Activated naive CD8-positive, alpha-beta T cell treated with anti-CD3 and anti-CD28 coated beads, Interleukin-2, amount 50 U/mL, for 24 hours (primary cell): Measurements from ENCODE around the gene ZBTB9.

ENCODE experiments used
- ATAC-seq: fragments of 150-1000 bp; cut with Tn5 transposase; one replicate; pipeline ENCODE4 v1.10.0; 2021
- DNase-seq: peaks from one replicate; pipeline ENCODE4 v3.0.0; 2021
- H3K27ac Mint-ChIP-seq: one replicate; pipeline ENCODE4 v1.8.0; 2021; ENCODE audit warnings: mild to moderate bottlenecking, mixed read lengths
- H3K27me3 Mint-ChIP-seq: one replicate; pipeline ENCODE4 v1.8.0; 2021; ENCODE audit warnings: mixed read lengths
- H3K36me3 Mint-ChIP-seq: one replicate; pipeline ENCODE4 v1.8.0; 2021; ENCODE audit warnings: low read depth, mixed read lengths
- H3K4me1 Mint-ChIP-seq: one replicate; pipeline ENCODE4 v1.8.0; 2021; ENCODE audit warnings: mixed read lengths
- H3K4me3 Mint-ChIP-seq: one replicate; pipeline ENCODE4 v1.8.0; 2021; ENCODE audit warnings: mild to moderate bottlenecking, moderate library complexity, mixed read lengths
- H3K9me3 Mint-ChIP-seq: one replicate; pipeline ENCODE4 v1.8.0; 2021; ENCODE audit warnings: mixed read lengths

The ZBTB9 gene

GRCh38 chr6:33492093-33492492 lies 37.7 kb downstream of the ZBTB9 start:
- H3K36me3 Mint-ChIP-seq, result no peaks in the 10 kb centered on the region
- no peak overlapping the region for H3K27ac Mint-ChIP-seq
- no peaks in the 10 kb centered on the region for H3K9me3 Mint-ChIP-seq
- no peak for DNase-seq
- ATAC-seq, result no peak
- H3K4me1 Mint-ChIP-seq, result no peaks in the 10 kb centered on the region
- no peaks in the 10 kb centered on the region for H3K27me3 Mint-ChIP-seq
- H3K4me3 Mint-ChIP-seq, result no peak overlapping the region

GRCh38 chr6:33497157-33497556 lies 42.8 kb downstream of the ZBTB9 start:
- no peaks in the 10 kb centered on the region for H3K36me3 Mint-ChIP-seq
- DNase-seq (no peak), ATAC-seq (no peak)
- no peaks in the 10 kb centered on the region for H3K9me3 Mint-ChIP-seq
- H3K4me3 Mint-ChIP-seq, result no peak overlapping the region
- H3K4me1 Mint-ChIP-seq, result no peaks in the 10 kb centered on the region
- no peak overlapping the region for H3K27ac Mint-ChIP-seq
- no peaks in the 10 kb centered on the region for H3K27me3 Mint-ChIP-seq

- Mint-ChIP-seq H3K27ac (no peak overlapping the region), H3K4me3 (no peak overlapping the region), H3K36me3 (no peaks in the 10 kb centered on the region), H3K4me1 (no peaks in the 10 kb centered on the region), H3K27me3 (no peaks in the 10 kb centered on the region), H3K9me3 (no peaks in the 10 kb centered on the region)
- ATAC-seq (no peak), DNase-seq (no peak)
Observed at GRCh38 chr6:33502486-33502885, 48.1 kb downstream of the ZBTB9 start.

- H3K36me3 Mint-ChIP-seq, result no peaks in the 10 kb centered on the region
- no peak for DNase-seq
- no peak for ATAC-seq
- no peak overlapping the region for H3K4me3 Mint-ChIP-seq
- peaks cover 8% of the 10 kb centered on the region for H3K27me3 Mint-ChIP-seq
- no peaks in the 10 kb centered on the region for H3K9me3 Mint-ChIP-seq
- H3K4me1 Mint-ChIP-seq, result peaks cover 8% of the 10 kb centered on the region
- no peak overlapping the region for H3K27ac Mint-ChIP-seq
Observed at GRCh38 chr6:33504486-33504885, 50.1 kb downstream of the ZBTB9 start.

GRCh38 chr6:33505548-33506370 lies 51.4 kb downstream of the ZBTB9 start:
- Mint-ChIP-seq H3K27ac (no peak overlapping the region), H3K27me3 (peaks cover 9% of the 10 kb centered on the region), H3K9me3 (no peaks in the 10 kb centered on the region), H3K4me3 (no peak overlapping the region), H3K36me3 (no peaks in the 10 kb centered on the region), H3K4me1 (peaks cover 9% of the 10 kb centered on the region)
- DNase-seq (no peak), ATAC-seq (no peak)
